A673 (cell line): ENCODE results near the gene THAP11.

Source experiments
- CTCF ChIP-seq: fragments of 300-800, 200-600 bp; sonication (generic); conservative IDR thresholded peaks from 2 replicates; pipeline ENCODE4 v1.5.1; 2017; ENCODE audit warnings: low read depth, mild to moderate bottlenecking, antibody characterized with exemption, low read length, moderate library complexity, mixed read lengths
- EZH2 ChIP-seq: fragments of 200-600 bp; sonication (generic); IDR thresholded peaks from 2 replicates; pipeline ENCODE4 v1.6.1; 2017; ENCODE audit warnings: borderline replicate concordance, low read depth, mild to moderate bottlenecking, mixed read lengths, antibody characterized with exemption, low read length; ENCODE audit not compliant: poor library complexity, severe bottlenecking

DNA sequence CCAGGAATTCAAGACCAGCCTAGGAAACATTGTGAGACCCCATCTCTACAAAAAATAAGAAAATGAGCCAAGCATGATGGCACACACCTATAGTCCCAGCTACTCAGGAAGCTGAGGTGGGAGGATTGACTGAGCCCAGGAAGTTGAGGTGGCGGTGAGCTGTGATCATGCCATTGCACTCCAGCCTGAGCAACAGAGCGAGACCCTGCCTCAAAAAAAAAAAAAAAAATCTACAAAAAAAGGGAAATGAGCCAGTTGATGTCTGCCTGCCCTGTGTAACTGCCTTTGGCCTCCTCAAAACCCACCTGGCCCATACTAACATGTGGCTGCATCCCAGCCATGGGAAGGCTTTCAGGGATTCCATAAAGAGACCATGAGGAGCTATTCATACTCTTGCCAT lies 40.2 kb upstream of the THAP11 start:
- no peak for TF ChIP-seq CTCF
- no peak for TF ChIP-seq EZH2
